ENCODE data around the gene ZBTB7B. TPM values are rescaled to one million over a fixed set of nuclear protein-coding genes. Genes with fewer than 3 reads are reported as not detected.

The ZBTB7B gene
- total RNA-seq, 1 donor = 22.6 TPM

GRCh38 chr1:155034318-155035208 is 32.0 kb downstream of the ZBTB7B start:
- no peak for DNase-seq (ENCODE audit: low read depth in 2 of 3, low spot score in 2 of 3)

- no peak for DNase-seq (ENCODE audit: low read depth in 2 of 3, low spot score in 2 of 3)
These were observed 33.3 kb downstream of the ZBTB7B start for GRCh38 chr1:155035936-155036335.

DNA sequence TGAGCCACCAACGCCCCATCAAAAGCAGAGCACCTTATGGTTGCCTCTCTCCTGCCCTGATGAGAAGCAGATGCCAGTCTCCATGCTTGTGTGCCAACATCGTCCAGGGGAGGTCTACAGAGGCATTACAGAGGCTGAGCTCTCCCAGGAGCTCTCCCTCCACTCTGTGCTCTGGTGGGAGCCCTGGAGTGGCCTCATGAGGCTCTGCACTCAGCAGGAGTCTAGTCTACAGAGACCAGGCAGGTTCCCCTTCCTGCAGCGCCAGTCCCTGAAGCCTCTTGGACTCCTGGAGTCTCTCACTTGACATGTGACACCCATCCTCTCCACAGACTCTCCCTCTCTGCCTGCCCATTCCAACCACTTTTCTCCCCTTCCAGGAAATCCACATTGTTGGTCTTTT is 34.4 kb downstream of the ZBTB7B start:
- no peak for DNase-seq (ENCODE audit: low read depth in 2 of 3, low spot score in 2 of 3)

DNA sequence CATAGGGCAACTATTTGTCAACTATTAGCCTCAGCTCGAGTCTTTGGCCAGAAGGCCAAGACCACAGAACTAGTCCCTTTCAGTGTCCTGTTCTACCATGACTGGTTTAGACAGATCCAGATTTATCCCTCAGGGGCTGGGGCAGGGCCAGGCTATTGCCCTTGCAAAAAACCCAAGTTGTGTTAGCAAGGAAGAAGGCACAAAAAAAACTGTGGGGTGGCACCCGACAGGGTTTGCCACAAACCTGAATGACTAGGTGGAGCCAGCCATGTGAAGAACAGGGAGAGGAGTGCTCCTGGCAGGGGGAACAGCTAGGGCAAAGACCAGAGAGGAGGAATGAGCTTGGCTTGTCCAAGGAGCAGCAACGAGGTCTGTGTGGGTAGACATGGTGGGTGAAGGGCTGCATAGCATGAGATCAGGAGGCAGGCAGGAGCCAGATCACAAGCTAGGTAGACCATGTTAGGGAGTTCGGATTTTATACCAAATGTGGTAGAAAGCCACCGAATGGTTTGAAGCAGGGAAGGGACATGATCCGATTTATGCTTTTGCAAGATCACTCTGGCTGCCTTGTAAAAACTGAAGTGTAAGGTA is 35.3 kb downstream of the ZBTB7B start:
- no peak for DNase-seq (ENCODE audit: low read depth in 2 of 3, low spot score in 2 of 3)

DNA sequence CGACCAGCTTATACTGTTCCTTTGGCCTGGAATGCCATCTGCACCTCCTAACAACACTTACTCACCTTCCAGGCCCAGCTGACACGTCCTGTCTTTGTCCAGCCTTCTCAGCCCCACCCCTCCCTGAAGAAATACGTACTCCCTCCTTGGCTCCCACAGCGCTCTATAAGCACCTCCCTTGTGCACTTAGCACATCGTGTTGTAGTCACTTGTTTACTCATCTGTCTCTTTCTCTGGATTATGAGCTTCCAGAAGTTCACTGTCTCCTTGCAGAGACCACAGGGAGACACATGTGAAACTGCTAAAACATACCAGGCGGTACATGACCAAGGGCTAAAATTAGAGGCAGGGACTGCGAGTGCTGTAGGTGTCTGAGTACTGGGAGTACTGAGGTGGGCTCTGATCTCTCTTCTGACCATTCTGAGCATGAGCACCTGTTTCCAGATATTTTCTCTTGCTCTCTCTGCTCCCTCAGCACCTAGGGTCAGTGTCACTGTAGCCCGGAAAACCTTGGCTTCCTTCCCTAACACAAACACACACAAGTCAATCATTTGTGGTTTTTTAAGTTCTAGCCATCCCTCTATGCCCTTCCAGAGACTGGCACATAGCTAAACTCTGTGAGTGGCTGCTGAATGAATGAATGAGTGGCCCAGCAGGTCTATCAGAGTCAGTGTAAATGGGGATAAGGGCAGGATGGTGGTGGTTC is 36.2 kb downstream of the ZBTB7B start:
- DNase-seq (ENCODE audit: low read depth in 2 of 3, low spot score in 2 of 3) = no peak

DNA sequence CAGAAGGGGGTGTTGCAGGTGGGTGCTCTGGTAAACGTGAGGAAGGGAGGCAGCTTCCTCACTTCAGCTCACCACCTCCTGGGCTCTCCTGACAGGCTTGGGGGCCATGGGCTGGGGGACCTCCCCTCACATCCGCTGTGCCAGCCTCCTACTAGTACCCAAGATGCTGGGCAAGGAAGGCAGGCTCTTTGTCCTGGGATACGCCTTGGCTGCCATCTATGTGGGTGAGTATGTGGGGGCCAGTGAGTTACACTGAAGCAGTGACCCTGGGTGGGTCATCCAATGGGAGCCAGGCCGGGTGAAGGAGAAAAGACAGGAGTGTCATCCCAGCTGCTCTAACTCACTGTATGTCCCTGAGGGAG is 36.7 kb downstream of the ZBTB7B start:
- DNase-seq (ENCODE audit: low read depth in 2 of 3, low spot score in 2 of 3) = no peak

DNA sequence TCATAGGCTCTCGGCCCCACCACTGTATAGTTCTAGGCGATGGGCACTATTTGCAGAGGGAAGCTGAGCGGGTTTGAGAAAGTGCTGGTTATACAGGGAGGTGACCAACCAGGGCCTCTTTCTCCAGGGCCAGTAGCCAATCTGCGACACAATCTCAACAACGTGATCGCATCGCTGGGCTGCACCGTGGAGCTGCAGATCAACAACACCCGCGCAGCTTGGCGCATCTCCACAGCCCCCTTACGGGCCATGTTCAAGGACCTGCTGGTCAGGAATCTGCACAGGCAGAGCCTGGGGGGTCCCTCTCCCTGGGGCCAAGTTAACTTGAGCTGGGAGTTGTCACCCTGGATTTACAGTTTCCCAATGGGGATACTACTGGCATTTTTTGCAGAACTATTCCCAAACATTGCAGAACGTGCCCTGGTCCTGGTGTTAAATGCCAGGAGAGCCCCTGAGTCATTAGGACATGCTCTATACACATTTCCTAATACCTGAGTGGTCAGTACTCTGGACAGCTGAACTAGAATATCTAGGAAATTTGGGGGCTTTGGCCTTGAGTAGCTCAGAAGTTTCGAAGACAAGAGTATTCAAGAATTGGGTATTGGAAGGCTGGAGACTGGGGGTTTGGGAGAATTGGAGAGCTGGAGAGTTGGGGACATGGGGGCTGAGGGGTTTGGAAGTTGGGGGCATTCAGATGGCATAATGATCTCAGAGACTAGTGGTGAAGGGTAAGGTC is 37.9 kb downstream of the ZBTB7B start:
- DNase-seq (ENCODE audit: low read depth in 2 of 3, low spot score in 2 of 3) = no peak

- DNase-seq (ENCODE audit: low read depth in 2 of 3, low spot score in 2 of 3) = no peak
These were observed 40.2 kb downstream of the ZBTB7B start for GRCh38 chr1:155042789-155043188.

DNA sequence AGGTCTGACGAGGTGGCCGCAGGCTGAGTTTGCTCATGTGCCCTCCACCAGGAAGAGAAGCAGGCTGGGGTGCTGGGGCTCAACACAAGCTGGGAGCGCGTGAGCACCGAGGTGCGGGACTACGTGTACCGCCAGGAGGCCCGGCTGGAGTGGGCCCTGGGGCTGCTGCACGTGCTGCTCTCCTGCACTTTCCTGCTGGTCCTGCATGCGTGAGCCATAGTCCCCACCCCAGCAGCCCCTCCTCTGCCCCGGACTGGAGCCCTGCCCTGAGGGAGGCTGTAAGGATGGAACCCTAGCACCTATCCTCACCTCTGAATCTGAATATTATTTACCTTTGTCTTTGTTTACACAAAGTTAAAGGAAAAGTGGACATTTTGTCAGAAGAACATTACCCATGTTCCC is 40.7 kb downstream of the ZBTB7B start:
- DNase-seq (ENCODE audit: low read depth in 2 of 3, low spot score in 2 of 3) = no peak

DNA sequence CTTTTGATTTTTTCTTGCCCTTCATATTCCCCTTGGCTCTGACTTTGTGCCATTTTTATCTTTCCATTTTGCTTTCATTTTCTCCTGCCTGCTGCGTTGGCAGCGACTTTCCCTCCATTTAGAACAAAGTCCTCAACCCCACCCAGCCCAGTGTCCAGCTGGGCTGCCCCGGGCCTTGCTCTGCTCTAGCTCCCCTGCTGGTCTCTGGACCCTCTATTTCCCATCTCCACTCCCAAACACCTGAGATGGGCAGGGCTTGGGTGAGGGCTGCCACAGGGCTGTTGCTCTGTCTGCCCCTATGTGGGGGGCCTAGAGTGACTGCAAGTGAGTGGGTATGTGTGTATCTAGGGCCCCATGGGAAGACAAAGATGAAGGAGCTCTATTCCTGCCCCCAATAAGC is 41.2 kb downstream of the ZBTB7B start:
- no peak for DNase-seq (ENCODE audit: low read depth in 2 of 3, low spot score in 2 of 3)

- no peak for DNase-seq (ENCODE audit: low read depth in 2 of 3, low spot score in 2 of 3)
These were observed 41.8 kb downstream of the ZBTB7B start for GRCh38 chr1:155044365-155044764.

GRCh38 chr1:155044812-155045657 is 42.4 kb downstream of the ZBTB7B start:
- peak; percentile 24 to 87 (median 82) for DNase-seq (ENCODE audit: low read depth in 2 of 3, low spot score in 2 of 3)

DNA sequence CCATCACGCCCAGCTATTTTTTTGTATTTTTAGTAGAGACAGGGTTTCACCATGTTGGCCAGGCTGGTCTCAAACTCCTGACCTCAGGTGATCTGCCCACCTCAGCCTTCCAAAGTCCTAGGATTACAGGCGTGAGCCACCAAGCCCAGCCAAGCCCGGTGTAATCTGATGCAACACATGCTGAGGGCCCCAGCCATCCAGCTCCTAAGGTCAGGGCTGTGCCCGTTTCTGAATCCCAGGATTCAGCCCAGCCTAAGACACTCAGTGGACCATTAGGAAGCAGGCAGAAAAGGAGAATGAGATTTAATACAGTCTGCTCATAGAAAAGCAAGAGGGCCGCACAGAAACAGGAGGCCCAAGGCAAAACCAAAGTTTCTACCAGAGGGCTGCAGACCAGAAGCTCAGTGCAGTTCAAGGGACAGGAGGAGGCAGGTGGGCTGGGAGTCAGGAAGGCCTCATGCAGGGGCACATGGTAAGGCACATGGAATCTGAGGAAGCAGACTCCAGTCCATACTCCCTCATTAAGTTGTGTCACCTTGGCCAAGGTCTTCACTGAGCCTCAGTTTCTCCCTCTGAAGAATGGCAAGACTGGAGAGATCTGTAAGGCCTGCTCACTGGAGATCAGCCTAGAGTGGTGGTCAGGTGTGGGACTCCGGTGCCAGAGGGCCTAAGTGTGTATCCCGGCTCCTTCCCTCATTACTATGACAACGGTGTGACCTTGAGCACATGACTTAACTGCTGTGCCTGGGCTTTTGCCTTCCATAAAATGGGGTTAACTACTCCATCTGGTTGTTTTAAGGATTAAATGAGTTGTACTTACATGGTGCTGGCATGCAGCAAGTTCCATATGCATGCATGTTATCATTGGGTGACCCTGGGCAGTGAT is 46.1 kb downstream of the ZBTB7B start:
- no peak for DNase-seq (ENCODE audit: low read depth in 2 of 3, low spot score in 2 of 3)

- DNase-seq (ENCODE audit: low read depth in 2 of 3, low spot score in 2 of 3) = no peak
These were observed 47.3 kb downstream of the ZBTB7B start for GRCh38 chr1:155049651-155050559.

GRCh38 chr1:155050560-155051341 is 48.1 kb downstream of the ZBTB7B start, which contains the start of gene ADAM15:
ADAM15 (plus strand) TSS chr1:155051316; CDS start chr1:155051387, 71 bp downstream.
- peak; percentile 60 to 69 (median 68) for DNase-seq (ENCODE audit: low read depth in 2 of 3, low spot score in 2 of 3)

GRCh38 chr1:155051342-155051776 is 48.8 kb downstream of the ZBTB7B start:
- no peak for DNase-seq (ENCODE audit: low read depth in 2 of 3, low spot score in 2 of 3)

DNA sequence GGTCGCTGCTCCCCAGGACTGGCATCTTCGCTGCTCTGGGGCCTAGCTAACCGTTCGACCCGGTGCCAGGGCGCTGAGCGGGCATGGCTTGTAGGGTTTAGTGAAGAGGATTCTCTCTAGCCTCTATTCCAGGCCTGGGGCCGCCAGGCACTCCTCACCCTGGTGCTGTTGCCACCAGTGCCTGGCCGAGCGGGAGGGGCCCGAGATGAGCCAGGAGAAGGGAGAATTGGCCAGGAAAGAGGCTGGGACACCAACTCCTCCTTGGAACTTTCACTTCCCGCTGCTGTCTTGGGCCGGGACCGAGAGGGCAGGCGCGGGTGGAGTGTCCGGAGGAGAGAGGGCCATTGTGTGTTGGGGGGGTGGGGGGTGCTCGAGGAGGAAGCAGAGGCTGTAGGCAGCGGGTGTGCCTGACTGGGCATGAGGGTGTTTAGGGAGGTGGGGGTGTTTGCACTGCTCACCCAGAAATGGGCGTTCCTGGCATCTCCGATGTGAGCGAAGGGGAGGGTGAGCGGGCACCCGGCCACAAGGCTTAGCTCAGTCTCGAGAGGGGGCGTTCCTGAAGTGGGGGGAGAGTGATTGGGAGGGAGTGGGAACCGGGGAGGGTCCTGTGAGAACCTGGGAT is 49.3 kb downstream of the ZBTB7B start:
- DNase-seq (ENCODE audit: low read depth in 2 of 3, low spot score in 2 of 3) = peak in 1 of 3 donors; percentile 39

Data from hematopoietic multipotent progenitor cell (in vitro differentiated cells).